ENCODE measurements around the gene TOR1B.
"Not testable (repeated sequence)": the region's sequence is repeated elsewhere in the genome, so short reads cannot be mapped to it uniquely, and the experiment has no call there.

TOR1B gene

DNA sequence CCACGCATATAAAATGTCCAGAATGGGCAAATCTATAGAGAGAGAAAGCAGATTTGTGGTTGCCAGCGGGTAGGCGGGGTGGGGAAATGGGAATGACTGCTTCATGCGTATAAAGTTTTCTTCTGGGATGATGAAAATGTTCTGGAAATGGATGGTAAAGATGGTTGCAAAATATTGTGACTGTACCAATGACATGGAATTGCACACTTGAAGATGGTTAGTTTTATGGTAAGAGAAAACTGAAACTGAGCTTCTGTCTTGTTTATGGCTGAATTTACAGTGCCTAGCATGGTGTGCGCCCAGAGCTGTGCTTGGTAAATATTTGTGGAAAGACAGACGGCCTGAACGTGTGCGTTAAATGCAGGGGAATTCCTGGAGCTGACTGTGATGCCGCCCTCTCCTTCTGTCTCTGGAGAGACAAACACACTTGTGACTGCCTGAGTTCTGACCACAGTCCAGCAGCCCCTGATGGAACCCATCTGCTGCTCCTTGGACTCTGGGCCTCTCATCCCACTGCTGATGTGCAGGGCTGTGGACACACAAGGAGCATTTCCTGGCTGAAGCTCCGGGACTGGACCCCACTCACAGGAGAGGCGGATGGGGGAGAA, 41.6 kb upstream of the TOR1B start:
- DNase-seq (ENCODE audit: low read depth), result no peak
- no peak overlapping the region for H3K4me3 ChIP-seq (ENCODE audit: low read depth, low read length)
- TF ChIP-seq, protein P1, sequence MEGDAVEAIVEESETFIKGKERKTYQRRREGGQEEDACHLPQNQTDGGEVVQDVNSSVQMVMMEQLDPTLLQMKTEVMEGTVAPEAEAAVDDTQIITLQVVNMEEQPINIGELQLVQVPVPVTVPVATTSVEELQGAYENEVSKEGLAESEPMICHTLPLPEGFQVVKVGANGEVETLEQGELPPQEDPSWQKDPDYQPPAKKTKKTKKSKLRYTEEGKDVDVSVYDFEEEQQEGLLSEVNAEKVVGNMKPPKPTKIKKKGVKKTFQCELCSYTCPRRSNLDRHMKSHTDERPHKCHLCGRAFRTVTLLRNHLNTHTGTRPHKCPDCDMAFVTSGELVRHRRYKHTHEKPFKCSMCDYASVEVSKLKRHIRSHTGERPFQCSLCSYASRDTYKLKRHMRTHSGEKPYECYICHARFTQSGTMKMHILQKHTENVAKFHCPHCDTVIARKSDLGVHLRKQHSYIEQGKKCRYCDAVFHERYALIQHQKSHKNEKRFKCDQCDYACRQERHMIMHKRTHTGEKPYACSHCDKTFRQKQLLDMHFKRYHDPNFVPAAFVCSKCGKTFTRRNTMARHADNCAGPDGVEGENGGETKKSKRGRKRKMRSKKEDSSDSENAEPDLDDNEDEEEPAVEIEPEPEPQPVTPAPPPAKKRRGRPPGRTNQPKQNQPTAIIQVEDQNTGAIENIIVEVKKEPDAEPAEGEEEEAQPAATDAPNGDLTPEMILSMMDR (IDR thresholded peaks at IDR 0.05; ENCODE audit: low read depth, low read length, missing control alignments), result no peak

DNA sequence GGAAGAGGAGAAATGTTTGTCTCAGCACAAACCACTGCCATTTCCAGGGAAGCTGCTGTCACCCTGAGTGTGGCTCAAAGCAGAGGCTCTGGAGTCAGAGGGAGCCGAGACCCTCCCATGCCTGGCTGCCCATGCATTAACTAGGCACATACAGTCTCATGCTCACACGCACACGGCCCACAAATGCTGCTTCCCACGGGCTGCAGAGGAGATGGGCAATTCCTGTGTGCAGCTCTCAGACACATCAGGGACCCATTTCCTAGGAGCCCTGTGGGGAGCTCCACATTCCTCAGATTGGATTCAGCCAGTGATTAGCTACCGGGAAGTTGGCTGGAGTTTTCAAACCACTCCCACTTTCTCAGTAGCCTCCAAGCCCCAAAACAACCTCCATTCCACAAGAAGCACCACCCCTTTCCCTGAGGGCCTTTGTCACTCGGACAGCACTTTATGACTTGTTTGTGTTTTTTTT, 41.0 kb upstream of the TOR1B start:
- TF ChIP-seq, protein P1 (IDR thresholded peaks at IDR 0.05; ENCODE audit: low read depth, low read length, missing control alignments), result no peak
- no peak overlapping the region for H3K4me3 ChIP-seq (ENCODE audit: low read depth, low read length)
- no peak for DNase-seq (ENCODE audit: low read depth)

DNA sequence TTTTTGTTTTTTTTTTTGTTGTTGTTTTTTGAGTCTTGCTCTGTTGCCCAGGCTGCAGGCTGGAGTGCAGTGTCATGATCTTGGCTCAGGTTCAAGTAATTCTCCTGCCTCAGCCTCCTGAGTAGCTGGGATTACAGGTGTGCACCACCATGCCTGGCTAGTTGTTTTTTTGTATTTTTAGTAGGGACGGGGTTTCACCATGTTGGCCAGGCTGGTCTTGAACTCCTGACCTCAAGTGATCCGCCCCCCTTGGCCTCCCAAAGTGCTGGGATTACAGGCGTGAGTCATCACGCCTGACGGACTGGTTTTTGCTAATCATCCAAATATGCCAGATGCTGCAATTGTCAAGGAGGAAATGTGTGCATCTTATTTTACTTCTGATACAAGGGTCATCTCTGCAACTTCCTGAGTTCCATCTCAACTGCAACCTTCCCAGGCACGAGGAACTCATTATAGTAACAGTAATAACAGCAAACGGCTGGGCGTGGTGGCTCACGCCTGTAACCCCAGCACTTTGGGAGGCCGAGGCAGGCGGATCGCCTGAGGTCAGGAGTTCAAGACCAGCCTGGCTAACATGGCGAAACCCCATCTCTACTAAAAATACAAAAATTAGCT, 40.5 kb upstream of the TOR1B start:
- not testable (repeated sequence) for H3K4me3 ChIP-seq (ENCODE audit: low read depth, low read length); DNase-seq (ENCODE audit: low read depth)

DNA sequence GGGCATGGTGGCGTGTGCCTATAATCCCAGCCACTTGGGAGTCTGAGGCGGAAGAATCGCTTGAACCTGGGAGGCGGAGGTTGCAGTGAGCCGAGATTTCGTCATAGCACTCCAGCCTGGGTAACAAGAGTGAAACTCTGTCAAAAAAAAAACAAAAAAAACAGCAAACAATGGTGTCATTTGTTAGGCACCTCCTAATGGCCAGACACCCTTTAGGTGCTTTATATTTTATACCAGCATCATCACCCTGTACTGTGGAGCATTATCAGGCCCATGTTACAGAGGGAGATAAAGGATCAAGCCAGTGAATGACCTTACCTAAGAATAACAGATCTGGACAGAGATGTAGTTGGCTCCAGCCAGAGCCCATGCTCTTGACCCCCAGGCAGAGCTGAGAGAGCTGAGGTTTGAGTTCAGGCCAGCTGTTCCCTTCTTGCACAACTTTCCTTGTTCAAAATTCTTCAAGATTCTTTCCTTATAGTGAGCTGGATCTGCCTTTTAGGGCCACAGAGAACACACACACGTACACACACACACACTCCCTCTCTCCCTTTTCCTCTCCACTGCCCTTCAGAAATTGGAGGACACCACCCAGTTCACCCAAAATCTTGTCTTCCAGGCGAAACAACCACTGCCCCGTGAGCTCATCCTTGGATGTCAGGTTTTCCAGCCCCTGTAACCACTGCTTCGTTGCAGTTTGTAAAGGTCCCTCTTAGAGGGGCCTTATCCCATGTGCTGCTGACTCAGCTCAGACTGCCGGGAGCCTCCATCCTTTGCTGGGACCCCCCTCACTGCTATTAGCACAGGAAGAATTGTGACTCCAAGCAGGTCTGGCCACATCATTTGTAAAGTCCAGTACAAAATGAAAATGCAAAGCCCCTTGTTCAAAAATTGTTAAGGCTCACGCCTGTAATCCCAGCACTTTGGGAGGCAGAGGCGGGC, 39.7 kb upstream of the TOR1B start:
- DNase-seq (ENCODE audit: low read depth), result no peak
- TF ChIP-seq, protein P1 (IDR thresholded peaks at IDR 0.05; ENCODE audit: low read depth, low read length, missing control alignments), result no peak

DNA sequence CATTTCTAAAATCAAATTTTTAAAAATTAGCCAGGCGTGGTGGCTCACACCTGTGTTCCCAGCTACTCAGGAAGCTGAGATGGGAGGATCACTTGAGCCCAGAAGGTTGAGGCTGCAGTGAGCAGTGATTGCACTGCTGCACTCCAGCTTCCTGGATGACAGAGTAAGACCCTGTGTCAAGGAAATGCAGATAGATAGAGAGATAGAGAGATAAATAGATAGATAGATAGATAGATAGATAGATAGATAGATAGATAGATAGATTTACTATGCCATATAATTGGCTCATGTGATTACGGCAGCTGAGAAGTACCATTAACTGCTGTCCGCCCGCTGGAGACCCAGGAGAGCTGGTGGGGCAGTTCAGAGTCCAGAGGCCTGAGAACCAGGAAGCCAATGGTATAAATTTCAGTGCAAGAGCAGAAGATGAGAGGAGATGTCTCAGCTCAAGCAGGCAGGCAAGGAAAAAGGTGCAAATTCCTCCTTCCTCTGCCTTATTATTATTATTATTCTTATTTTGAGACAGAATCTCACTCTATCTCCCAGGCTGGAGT, 37.1 kb upstream of the TOR1B start:
- no peak overlapping the region for H3K4me3 ChIP-seq (ENCODE audit: low read depth, low read length)
- DNase-seq (ENCODE audit: low read depth), result no peak
- TF ChIP-seq, protein P1 (IDR thresholded peaks at IDR 0.05; ENCODE audit: low read depth, low read length, missing control alignments), result no peak

More for the DNA sequence above, 39.7 kb upstream of the TOR1B start:
- no peak overlapping the region for H3K4me3 ChIP-seq (ENCODE audit: low read depth, low read length)

DNA sequence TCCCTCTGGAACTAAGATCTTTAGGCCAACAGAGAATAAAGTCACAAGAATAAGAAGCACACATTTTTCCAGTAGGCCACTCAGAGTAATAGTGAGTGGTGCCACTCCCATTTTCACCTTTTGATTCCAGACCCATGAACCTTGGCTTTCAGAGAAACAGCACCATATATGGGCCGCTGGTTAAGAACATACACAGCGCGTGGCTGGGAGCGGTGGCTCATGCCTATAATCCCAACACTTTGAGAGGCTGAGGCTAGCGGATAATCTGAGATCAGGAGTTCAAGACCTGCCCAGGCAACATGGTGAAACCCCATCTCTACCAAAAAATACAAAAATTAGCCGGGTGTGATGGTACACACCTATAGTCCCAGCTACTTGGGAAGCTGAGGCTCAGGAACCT, 34.5 kb upstream of the TOR1B start:
- TF ChIP-seq, protein P1 (IDR thresholded peaks at IDR 0.05; ENCODE audit: low read depth, low read length, missing control alignments), result no peak
- H3K4me3 ChIP-seq (ENCODE audit: low read depth, low read length), result no peak overlapping the region
- DNase-seq (ENCODE audit: low read depth), result no peak

DNA sequence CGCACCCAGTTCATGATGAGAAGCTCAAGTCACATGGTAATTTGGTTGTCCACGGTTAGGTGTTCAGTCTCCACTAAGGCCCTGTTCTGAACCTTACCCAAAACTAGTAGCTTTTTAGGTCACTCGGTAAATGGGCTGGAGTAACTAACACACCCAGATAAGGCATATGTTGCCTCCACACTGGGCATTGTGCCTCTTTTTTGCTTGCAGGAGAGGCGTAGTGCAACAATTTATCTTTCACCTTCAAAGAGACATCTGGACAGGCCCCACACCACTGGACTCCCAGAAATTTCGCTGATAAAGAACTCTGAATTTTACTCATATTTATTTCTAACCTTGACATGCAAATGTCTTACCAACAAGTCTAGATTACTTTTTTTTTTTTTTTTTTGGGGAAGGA, 33.3 kb upstream of the TOR1B start:
- DNase-seq (ENCODE audit: low read depth), result no peak
- TF ChIP-seq, protein P1 (IDR thresholded peaks at IDR 0.05; ENCODE audit: low read depth, low read length, missing control alignments), result no peak

More for the DNA sequence above, 33.3 kb upstream of the TOR1B start:
- H3K4me3 ChIP-seq (ENCODE audit: low read depth, low read length), result no peak overlapping the region
